ENCODE data around the gene SYK.

SYK gene

GRCh38 chr9:90844326-90844725 is 42.7 kb downstream of the SYK start:
- in situ Hi-C loops (cut with MboI; ENCODE audit: low sequenced_read_pairs) = no loop called here

GRCh38 chr9:90846770-90847419 is 45.3 kb downstream of the SYK start:
- in situ Hi-C loops (cut with MboI; ENCODE audit: low sequenced_read_pairs) = no loop called here

DNA sequence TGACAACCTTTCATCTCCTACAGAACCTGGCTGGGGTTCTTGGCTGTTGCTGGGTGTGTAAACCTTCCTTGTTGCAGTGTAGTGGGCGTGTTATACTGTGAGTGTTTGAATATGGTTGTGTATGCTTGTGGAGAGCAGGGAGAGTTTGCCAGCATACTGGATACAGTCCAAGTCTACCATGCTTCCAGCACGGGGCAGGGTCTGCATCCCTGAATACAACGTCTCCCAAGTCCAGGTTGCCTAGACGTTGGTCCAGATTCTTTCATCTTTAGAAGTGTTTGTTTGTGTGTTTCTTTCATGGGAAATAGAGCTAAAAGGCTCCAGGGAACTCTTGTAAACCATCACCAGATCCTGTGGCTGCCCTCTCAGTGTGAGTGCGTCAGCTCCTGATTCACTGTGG is 46.4 kb downstream of the SYK start:
- in situ Hi-C loops (cut with MboI; ENCODE audit: low sequenced_read_pairs) = no loop called here

DNA sequence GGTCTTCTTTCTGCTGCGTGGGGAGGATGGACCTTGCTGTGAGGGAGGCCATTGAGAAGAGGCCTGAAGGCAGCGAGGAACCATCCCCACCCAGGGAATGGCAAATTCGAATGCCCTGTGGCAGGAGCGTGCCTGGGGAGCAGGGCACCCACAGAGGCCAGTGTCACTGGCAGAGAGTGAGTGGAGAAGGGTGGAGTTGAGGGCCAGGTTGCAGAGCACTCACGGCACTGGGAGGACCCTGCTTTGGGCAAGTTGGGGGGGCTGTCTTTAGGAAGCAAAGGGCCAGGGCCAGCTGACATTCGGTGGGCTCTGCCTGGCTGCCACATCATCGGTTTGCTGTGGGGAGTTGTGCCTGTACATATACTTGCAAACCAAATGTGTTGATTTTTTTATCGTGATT is 47.2 kb downstream of the SYK start:
- in situ Hi-C loops (cut with MboI; ENCODE audit: low sequenced_read_pairs) = no loop called here

GRCh38 chr9:90851444-90851843 is 49.8 kb downstream of the SYK start:
- in situ Hi-C loops (cut with MboI; ENCODE audit: low sequenced_read_pairs) = loop anchor here (25.0 kb wide), 1 partner anchor 639 kb away; no protein-coding TSS in a partner anchor

DNA sequence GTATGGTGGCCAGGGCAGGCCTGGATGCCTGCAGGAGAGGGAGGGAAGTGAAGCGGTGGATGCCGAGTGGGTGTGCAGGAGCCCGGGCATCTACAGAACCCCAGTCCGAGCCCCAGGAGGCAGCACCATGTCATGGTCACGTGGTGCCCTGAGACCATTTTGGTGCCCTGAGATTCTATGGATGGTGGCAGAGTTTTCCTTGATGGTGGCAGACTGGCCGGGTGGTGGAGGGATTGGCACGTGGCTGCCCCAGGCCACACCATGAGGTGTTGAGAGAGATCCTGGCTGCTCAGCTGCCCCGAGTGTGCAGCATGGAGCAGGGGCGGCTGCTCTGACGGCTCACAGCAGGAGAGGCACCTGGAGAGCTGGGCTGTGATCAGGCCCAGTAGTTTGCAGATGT is 52.3 kb downstream of the SYK start:
- in situ Hi-C loops (cut with MboI; ENCODE audit: low sequenced_read_pairs) = loop anchor here (25.0 kb wide), 1 partner anchor 642 kb away; no protein-coding TSS in a partner anchor

DNA sequence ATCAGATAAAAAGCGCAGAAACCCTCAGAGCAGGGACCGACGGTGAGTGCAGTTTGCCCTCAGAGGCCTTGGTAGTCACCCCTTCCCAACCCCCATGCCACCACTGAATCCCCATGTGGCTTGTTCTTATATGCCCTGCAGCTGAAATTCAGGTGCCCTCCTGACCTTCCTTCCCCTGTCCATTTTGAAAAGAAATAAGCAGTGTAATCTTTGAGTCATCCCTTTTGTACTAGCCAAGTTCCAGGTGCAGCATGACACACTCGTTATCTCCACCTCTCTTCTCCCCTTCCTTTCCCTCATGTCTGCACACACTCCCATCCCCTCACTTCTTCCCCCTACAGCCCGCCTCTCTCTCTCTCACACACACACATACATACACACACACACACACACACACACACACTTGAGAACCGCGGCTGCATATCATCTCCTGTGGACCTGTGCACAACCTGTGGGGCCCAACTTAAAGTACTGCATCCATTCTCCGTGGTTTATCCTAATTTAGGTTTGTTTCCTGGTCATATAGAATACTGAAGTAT is 53.1 kb downstream of the SYK start:
- in situ Hi-C loops (cut with MboI; ENCODE audit: low sequenced_read_pairs) = loop anchor here (25.0 kb wide), 1 partner anchor 642 kb away; no protein-coding TSS in a partner anchor

GRCh38 chr9:90855208-90855902 is 53.7 kb downstream of the SYK start:
- in situ Hi-C loops (cut with MboI; ENCODE audit: low sequenced_read_pairs) = loop anchor here (25.0 kb wide), 1 partner anchor 643 kb away; no protein-coding TSS in a partner anchor

DNA sequence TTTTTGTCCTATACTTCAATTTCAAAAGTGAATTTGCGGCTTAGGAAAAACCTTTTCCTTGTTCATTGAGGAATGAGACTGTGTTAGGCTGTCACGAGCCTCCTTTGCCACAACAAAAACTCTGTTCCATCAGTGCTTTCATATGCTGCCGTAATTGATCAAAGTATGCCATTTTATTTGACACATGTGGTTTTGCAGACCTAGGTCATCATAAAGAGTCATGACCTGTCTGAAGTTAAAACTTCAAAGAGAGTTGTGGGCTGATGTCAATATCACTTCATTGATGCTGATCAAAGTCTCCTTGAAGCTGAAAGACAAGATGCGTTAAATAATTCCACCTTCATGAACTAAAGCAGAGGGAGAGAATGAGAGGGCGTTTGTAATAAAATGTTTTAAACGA is 55.5 kb downstream of the SYK start:
- in situ Hi-C loops (cut with MboI; ENCODE audit: low sequenced_read_pairs) = loop anchor here (25.0 kb wide), 1 partner anchor 645 kb away; no protein-coding TSS in a partner anchor

- in situ Hi-C loops (cut with MboI; ENCODE audit: low sequenced_read_pairs) = loop anchor here (25.0 kb wide), 1 partner anchor 646 kb away; no protein-coding TSS in a partner anchor
Observed at GRCh38 chr9:90857855-90858254, 56.2 kb downstream of the SYK start.

GRCh38 chr9:90858457-90858901 is 56.9 kb downstream of the SYK start:
- in situ Hi-C loops (cut with MboI; ENCODE audit: low sequenced_read_pairs) = loop anchor here (25.0 kb wide), 1 partner anchor 646 kb away; no protein-coding TSS in a partner anchor

- in situ Hi-C loops (cut with MboI; ENCODE audit: low sequenced_read_pairs) = loop anchor here (5.0 to 25.0 kb wide), 2 partner anchors 88 to 648 kb away; no protein-coding TSS in a partner anchor
Observed at GRCh38 chr9:90860382-90860781, 58.8 kb downstream of the SYK start.

DNA sequence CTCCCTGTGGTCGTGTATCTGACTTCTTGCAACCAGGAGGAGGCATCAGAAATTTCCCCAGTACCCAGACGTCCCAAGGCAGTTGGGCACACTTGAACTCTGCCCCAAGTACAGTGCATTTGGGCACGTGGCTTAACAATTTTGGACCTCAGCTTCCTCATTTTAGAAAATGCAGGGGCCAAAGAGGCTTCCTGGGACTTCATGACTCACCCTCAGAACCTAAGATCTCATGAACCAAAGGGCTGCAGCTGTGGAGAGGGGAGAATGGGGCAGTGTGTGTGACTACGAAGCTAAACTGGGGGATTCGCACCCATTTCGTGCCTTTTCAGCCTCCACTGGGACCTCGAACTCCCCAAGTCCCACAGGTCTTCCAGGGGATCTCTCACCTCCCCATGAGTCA is 59.2 kb downstream of the SYK start:
- in situ Hi-C loops (cut with MboI; ENCODE audit: low sequenced_read_pairs) = loop anchor here (5.0 to 25.0 kb wide), 2 partner anchors 89 to 649 kb away; no protein-coding TSS in a partner anchor

DNA sequence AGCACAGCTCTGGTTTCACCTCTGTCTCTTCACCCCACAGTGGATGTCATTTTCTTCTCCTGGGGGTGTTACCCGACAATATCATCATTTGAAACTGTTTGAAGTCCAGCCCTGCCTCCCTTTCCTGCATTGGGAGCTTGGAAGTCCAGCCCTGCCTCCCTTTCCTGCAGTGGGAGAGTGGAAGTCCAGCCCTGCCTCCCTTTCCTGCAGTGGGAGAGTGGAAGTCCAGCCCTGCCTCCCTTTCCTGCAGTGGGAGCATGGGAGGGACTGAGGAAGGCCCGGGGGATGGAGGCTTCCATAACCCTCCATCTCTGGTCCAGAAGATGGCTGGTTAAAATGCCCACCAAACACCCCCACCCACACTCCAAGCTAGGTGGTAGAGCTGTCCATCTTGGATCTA is 59.8 kb downstream of the SYK start:
- in situ Hi-C loops (cut with MboI; ENCODE audit: low sequenced_read_pairs) = loop anchor here (5.0 to 25.0 kb wide), 2 partner anchors 89 to 649 kb away; no protein-coding TSS in a partner anchor

DNA sequence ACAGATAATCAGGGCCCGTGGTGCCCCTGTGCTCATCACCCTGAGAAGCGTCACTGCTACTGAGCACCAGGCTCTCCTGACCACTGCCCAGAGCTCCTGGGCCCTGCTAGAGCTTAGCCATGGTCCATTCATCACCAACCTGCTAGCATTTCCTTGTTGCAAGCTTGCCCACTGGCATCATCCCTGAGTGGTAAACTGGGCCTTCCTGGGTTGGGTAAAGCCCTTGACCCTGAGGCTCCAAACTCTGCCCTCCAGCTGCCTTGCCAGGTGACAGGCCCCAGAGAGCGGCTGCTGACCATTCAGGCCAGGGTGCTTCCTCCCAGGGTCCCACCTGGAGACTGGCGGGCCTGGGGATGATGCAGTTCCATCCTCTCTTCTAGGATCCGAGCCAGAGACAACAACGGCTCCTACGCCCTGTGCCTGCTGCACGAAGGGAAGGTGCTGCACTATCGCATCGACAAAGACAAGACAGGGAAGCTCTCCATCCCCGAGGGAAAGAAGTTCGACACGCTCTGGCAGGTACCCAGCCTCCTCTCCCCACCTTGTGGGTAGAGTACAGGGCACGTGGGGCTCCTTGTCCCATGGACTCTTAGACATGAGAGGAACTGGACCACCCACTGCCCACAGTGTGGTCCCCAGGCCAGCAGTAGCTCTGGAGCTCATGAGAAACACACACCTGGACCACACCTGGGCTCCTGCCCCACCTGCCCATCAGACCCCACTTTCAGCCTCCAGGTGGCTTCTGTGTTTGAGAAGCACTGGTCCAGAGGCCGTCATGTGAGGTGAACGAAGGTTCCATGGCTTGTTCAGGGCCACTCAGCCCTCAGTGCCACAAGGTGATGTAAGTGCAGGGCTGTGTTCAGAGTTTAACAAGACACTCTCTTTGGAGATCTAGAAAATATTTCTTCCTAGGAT is 60.5 kb downstream of the SYK start:
- in situ Hi-C loops (cut with MboI; ENCODE audit: low sequenced_read_pairs) = loop anchor here (5.0 to 25.0 kb wide), 2 partner anchors 90 to 650 kb away; no protein-coding TSS in a partner anchor

GRCh38 chr9:90864779-90865178 is 63.2 kb downstream of the SYK start:
- in situ Hi-C loops (cut with MboI; ENCODE audit: low sequenced_read_pairs) = loop anchor here (5.0 to 25.0 kb wide), 2 partner anchors 92 to 652 kb away; no protein-coding TSS in a partner anchor

GRCh38 chr9:90867101-90867500 is 65.5 kb downstream of the SYK start:
- in situ Hi-C loops (cut with MboI; ENCODE audit: low sequenced_read_pairs) = loop anchor here (25.0 kb wide), 1 partner anchor 655 kb away; no protein-coding TSS in a partner anchor

- in situ Hi-C loops (cut with MboI; ENCODE audit: low sequenced_read_pairs) = loop anchor here (25.0 kb wide), 1 partner anchor 656 kb away; no protein-coding TSS in a partner anchor
Observed at GRCh38 chr9:90868555-90868954, 66.9 kb downstream of the SYK start.

- in situ Hi-C loops (cut with MboI; ENCODE audit: low sequenced_read_pairs) = loop anchor here (25.0 kb wide), 1 partner anchor 657 kb away; no protein-coding TSS in a partner anchor
Observed at GRCh38 chr9:90869361-90869760, 67.7 kb downstream of the SYK start.
